ENCODE measurements around the gene LANCL2. TPM values are rescaled to one million over a fixed set of nuclear protein-coding genes. Genes with fewer than 3 reads are reported as not detected.

LANCL2 gene
- total RNA-seq, 4 donors from 2014 or later = 6.4 to 27.0 (median 15.6) TPM

- H3K4me1 ChIP-seq = no peaks in the 10 kb centered on the region
- in situ Hi-C loops (cut with MboI; ENCODE audit: low pct_ligation_motif_present in 1 of 4, low pct_unique_long_range_greater_than_20kb in 1 of 4, low sequenced_read_pairs in 3 of 4) (no loop called here), intact Hi-C loops (cut with DNase I; ENCODE audit: low total_unique reads) (no loop called here)
- H3K36me3 ChIP-seq = no peaks in the 10 kb centered on the region
- H3K27me3 ChIP-seq = no peaks in the 10 kb centered on the region
- no peaks in the 10 kb centered on the region for H3K9me3 ChIP-seq
- WGBS, 2 donors (ENCODE audit: low coverage in 1 of 2) = 70 to 84% methylated on average over 7 to 13 of the region's 13 CpGs
- no peak overlapping the region for H3K27ac ChIP-seq
- no peak overlapping the region for H3K4me3 ChIP-seq
- no peak for DNase-seq
- no peak for TF ChIP-seq CTCF (IDR thresholded peaks at IDR 0.05)
- no peak for TF ChIP-seq POLR2A (IDR thresholded peaks at IDR 0.05)
- TF ChIP-seq POLR2AphosphoS5 (IDR thresholded peaks at IDR 0.05) = no peak
- no peak for TF ChIP-seq EP300 (IDR thresholded peaks at IDR 0.05; ENCODE audit: low read depth)
Observed at GRCh38 chr7:55477781-55478374, 112.7 kb downstream of the LANCL2 start.

GRCh38 chr7:55478700-55479099 is 113.6 kb downstream of the LANCL2 start:
- intact Hi-C loops (cut with DNase I; ENCODE audit: low total_unique reads) (no loop called here), in situ Hi-C loops (cut with MboI; ENCODE audit: low pct_ligation_motif_present in 1 of 4, low pct_unique_long_range_greater_than_20kb in 1 of 4, low sequenced_read_pairs in 3 of 4) (no loop called here)

GRCh38 chr7:55481155-55481554 is 116.0 kb downstream of the LANCL2 start:
- Histone ChIP-seq H3K4me3 (no peak overlapping the region), H3K27ac (no peak overlapping the region), H3K4me1 (no peaks in the 10 kb centered on the region), H3K27me3 (no peaks in the 10 kb centered on the region), H3K36me3 (no peaks in the 10 kb centered on the region), H3K9me3 (no peaks in the 10 kb centered on the region)
- TF ChIP-seq EP300 (IDR thresholded peaks at IDR 0.05; ENCODE audit: low read depth) (no peak), CTCF (IDR thresholded peaks at IDR 0.05) (no peak)
- DNase-seq = no peak
- intact Hi-C loops (cut with DNase I; ENCODE audit: low total_unique reads) (no loop called here), in situ Hi-C loops (cut with MboI; ENCODE audit: low pct_ligation_motif_present in 1 of 4, low pct_unique_long_range_greater_than_20kb in 1 of 4, low sequenced_read_pairs in 3 of 4) (no loop called here)
- WGBS, 2 donors (ENCODE audit: low coverage in 1 of 2) = 83 to 97% methylated on average over 1 to 2 of the region's 2 CpGs

More at GRCh38 chr7:55478700-55479099, 113.6 kb downstream of the LANCL2 start:
- Histone ChIP-seq H3K4me1 (no peaks in the 10 kb centered on the region), H3K4me3 (no peak overlapping the region), H3K9me3 (no peaks in the 10 kb centered on the region), H3K36me3 (no peaks in the 10 kb centered on the region), H3K27me3 (no peaks in the 10 kb centered on the region), H3K27ac (no peak overlapping the region)
- no peak for DNase-seq
- no peak for TF ChIP-seq POLR2A (IDR thresholded peaks at IDR 0.05)
- no peak for TF ChIP-seq EP300 (IDR thresholded peaks at IDR 0.05; ENCODE audit: low read depth)
- no peak for TF ChIP-seq POLR2AphosphoS5 (IDR thresholded peaks at IDR 0.05)
- no peak for TF ChIP-seq CTCF (IDR thresholded peaks at IDR 0.05)
- 79 to 89% methylated on average over 4 to 6 of the region's 6 CpGs for WGBS, 2 donors (ENCODE audit: low coverage in 1 of 2)

GRCh38 chr7:55483046-55483445 is 117.9 kb downstream of the LANCL2 start:
- no peak for TF ChIP-seq CTCF (IDR thresholded peaks at IDR 0.05)
- no peak for TF ChIP-seq EP300 (IDR thresholded peaks at IDR 0.05; ENCODE audit: low read depth)
- TF ChIP-seq POLR2A (IDR thresholded peaks at IDR 0.05) = no peak
- TF ChIP-seq POLR2AphosphoS5 (IDR thresholded peaks at IDR 0.05) = no peak
- in situ Hi-C loops (cut with MboI; ENCODE audit: low pct_ligation_motif_present in 1 of 4, low pct_unique_long_range_greater_than_20kb in 1 of 4, low sequenced_read_pairs in 3 of 4) = no loop called here
- intact Hi-C loops (cut with DNase I; ENCODE audit: low total_unique reads) = no loop called here
- H3K9me3 ChIP-seq = no peaks in the 10 kb centered on the region
- H3K4me3 ChIP-seq = no peak overlapping the region
- no peak for DNase-seq
- H3K36me3 ChIP-seq = no peaks in the 10 kb centered on the region
- H3K4me1 ChIP-seq = no peaks in the 10 kb centered on the region
- no peak overlapping the region for H3K27ac ChIP-seq
- H3K27me3 ChIP-seq = no peaks in the 10 kb centered on the region
- WGBS, 2 donors (ENCODE audit: low coverage in 1 of 2) = 96% methylated on average over 6 of the region's 6 CpGs; no CpG with 5 or more reads in 1 of the 2 donors

Other genes with a start within 250 kb of the LANCL2 start
- gene VOPP1, start 207.2 kb downstream of the LANCL2 start, total RNA-seq = 10 to 100 TPM; 22.1 to 79.2 (median 73.9) TPM

Data from transverse colon (tissue), 4 donors.